ENCODE data around the gene CIBAR2. TPM values are rescaled to one million over a fixed set of nuclear protein-coding genes. Genes with fewer than 3 reads are reported as not detected.

CIBAR2 gene
- total and polyA plus RNA-seq, 9 of the 15 experiments (the other 6 are each of a cell fraction or from before 2014, with no cell fraction given) = not detected

DNA sequence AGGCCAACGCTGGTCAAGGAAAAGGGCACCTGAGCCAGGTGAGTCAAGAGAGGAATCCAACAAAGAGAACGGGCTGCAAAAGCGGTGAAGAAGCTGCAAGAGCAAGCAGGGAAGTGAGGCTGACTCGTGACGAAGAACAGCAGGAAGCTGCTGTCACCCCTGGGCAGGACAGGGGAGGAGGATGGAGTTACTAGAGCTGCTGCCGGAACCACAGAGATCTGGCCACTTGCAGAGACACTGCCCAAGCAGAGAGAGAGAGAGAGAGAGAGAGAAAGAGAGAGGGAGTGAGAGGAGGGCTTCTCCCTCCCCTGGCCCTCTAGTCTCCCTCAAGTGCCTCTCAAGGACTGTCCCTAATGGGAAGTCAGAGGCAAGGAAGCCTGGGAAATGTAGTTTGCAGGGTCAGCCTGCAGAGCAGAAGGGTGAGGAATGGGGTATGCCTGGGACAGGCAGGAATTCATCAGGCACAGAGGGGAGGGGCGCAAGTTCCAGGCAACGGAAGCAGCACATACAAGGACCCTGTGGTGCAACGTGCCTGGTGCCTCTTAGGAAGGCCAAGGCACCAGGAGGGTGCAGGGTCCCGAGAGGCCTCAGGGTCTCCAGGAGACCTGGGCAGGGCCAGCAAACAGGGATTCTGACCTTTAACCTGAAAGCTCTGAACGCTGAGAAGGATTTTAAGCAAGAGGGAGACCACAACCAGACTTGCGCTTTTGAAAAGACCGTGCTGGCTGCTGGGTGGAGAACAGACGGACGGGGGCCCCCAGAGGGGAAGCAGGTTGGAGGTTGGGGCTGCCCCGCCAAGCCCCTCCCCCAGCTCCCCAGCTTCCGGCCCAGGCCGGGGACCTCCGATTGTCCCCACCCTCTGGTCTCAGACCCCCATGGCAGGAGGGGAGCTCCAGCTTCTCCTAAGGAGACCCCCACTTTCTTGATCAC, 45.8 kb upstream of the CIBAR2 start (continued):
- TF ChIP-seq ETS1 (conservative IDR thresholded peaks at IDR 0.05; ENCODE audit: control insufficient read depth, low read depth, low read length) = no peak
- TF ChIP-seq, protein P1, sequence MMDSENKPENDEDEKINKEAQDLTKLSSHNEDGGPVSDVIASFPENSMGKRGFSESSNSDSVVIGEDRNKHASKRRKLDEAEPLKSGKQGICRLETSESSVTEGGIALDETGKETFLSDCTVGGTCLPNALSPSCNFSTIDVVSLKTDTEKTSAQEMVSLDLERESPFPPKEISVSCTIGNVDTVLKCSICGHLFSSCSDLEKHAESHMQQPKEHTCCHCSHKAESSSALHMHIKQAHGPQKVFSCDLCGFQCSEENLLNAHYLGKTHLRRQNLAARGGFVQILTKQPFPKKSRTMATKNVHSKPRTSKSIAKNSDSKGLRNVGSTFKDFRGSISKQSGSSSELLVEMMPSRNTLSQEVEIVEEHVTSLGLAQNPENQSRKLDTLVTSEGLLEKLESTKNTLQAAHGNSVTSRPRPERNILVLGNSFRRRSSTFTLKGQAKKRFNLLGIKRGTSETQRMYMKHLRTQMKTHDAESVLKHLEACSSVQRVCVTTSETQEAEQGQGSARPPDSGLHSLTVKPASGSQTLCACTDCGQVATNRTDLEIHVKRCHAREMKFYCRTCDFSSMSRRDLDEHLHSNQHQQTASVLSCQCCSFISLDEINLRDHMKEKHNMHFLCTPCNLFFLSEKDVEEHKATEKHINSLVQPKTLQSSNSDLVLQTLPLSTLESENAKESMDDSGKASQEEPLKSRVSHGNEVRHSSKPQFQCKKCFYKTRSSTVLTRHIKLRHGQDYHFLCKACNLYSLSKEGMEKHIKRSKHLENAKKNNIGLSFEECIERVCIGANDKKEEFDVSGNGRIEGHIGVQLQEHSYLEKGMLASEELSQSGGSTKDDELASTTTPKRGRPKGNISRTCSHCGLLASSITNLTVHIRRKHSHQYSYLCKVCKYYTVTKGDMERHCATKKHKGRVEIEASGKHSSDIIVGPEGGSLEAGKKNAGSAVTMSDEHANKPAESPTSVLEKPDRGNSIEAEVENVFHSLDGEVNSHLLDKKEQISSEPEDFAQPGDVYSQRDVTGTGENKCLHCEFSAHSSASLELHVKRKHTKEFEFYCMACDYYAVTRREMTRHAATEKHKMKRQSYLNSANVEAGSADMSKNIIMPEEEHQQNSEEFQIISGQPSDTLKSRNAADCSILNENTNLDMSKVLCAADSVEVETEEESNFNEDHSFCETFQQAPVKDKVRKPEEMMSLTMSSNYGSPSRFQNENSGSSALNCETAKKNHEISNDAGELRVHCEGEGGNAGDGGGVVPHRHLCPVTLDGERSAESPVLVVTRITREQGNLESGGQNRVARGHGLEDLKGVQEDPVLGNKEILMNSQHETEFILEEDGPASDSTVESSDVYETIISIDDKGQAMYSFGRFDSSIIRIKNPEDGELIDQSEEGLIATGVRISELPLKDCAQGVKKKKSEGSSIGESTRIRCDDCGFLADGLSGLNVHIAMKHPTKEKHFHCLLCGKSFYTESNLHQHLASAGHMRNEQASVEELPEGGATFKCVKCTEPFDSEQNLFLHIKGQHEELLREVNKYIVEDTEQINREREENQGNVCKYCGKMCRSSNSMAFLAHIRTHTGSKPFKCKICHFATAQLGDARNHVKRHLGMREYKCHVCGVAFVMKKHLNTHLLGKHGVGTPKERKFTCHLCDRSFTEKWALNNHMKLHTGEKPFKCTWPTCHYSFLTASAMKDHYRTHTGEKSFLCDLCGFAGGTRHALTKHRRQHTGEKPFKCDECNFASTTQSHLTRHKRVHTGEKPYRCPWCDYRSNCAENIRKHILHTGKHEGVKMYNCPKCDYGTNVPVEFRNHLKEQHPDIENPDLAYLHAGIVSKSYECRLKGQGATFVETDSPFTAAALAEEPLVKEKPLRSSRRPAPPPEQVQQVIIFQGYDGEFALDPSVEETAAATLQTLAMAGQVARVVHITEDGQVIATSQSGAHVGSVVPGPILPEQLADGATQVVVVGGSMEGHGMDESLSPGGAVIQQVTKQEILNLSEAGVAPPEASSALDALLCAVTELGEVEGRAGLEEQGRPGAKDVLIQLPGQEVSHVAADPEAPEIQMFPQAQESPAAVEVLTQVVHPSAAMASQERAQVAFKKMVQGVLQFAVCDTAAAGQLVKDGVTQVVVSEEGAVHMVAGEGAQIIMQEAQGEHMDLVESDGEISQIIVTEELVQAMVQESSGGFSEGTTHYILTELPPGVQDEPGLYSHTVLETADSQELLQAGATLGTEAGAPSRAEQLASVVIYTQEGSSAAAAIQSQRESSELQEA (IDR thresholded peaks at IDR 0.05; ENCODE audit: low read depth) = no peak
- no peak for TF ChIP-seq ZNF3 (CRISPR knock-in tag; IDR thresholded peaks at IDR 0.05)
- no peak for TF ChIP-seq ZEB2 (IDR thresholded peaks at IDR 0.05)
- TF ChIP-seq FOXK2 (conservative IDR thresholded peaks at IDR 0.05 in 1 of 2, IDR thresholded peaks at IDR 0.05 in 1 of 2; ENCODE audit: low read depth in 2 of 2) = no peak
- peak; percentile 57; the same call in 1 of the 2 replicates for TF ChIP-seq SPI1 (IDR thresholded peaks at IDR 0.05; ENCODE audit: borderline replicate concordance, low read depth, low read length)
- TF ChIP-seq NR2C1 (IDR thresholded peaks at IDR 0.05) = peak; percentile 58
- peak; percentile 68 for TF ChIP-seq NR2C1 (tag; IDR thresholded peaks at IDR 0.05)
- no peak for TF ChIP-seq ESRRB (CRISPR knock-in tag; IDR thresholded peaks at IDR 0.05; ENCODE audit: borderline replicate concordance)
- TF ChIP-seq, protein P2, sequence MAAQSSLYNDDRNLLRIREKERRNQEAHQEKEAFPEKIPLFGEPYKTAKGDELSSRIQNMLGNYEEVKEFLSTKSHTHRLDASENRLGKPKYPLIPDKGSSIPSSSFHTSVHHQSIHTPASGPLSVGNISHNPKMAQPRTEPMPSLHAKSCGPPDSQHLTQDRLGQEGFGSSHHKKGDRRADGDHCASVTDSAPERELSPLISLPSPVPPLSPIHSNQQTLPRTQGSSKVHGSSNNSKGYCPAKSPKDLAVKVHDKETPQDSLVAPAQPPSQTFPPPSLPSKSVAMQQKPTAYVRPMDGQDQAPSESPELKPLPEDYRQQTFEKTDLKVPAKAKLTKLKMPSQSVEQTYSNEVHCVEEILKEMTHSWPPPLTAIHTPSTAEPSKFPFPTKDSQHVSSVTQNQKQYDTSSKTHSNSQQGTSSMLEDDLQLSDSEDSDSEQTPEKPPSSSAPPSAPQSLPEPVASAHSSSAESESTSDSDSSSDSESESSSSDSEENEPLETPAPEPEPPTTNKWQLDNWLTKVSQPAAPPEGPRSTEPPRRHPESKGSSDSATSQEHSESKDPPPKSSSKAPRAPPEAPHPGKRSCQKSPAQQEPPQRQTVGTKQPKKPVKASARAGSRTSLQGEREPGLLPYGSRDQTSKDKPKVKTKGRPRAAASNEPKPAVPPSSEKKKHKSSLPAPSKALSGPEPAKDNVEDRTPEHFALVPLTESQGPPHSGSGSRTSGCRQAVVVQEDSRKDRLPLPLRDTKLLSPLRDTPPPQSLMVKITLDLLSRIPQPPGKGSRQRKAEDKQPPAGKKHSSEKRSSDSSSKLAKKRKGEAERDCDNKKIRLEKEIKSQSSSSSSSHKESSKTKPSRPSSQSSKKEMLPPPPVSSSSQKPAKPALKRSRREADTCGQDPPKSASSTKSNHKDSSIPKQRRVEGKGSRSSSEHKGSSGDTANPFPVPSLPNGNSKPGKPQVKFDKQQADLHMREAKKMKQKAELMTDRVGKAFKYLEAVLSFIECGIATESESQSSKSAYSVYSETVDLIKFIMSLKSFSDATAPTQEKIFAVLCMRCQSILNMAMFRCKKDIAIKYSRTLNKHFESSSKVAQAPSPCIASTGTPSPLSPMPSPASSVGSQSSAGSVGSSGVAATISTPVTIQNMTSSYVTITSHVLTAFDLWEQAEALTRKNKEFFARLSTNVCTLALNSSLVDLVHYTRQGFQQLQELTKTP (IDR thresholded peaks at IDR 0.05; ENCODE audit: low read depth in 1 of 2, partially characterized antibody in 2 of 2) = peak in 1 of 2 experiments; percentile 85
- no peak for TF ChIP-seq NFRKB (IDR thresholded peaks at IDR 0.05; ENCODE audit: low read depth)
- no peak for TF ChIP-seq HLTF (IDR thresholded peaks at IDR 0.05)
- no peak for TF ChIP-seq NEUROD1 (IDR thresholded peaks at IDR 0.05; ENCODE audit: borderline replicate concordance, low read depth, low read length, partially characterized antibody)

Measured in K562 (cell line).